DMS153 (cell line): Measurements from ENCODE around the gene HCN2.
A peak's percentile ranks its signal among the peaks of the same experiment; 100 is the strongest.
"Not testable (repeated sequence)": the region's sequence is repeated elsewhere in the genome, so short reads cannot be mapped to it uniquely, and the experiment has no call there.

ENCODE experiments used
- DNase-seq: peaks from one replicate; lab custom pipeline; 2025; lab: John Stamatoyannopoulos, UW

HCN2 gene

DNA sequence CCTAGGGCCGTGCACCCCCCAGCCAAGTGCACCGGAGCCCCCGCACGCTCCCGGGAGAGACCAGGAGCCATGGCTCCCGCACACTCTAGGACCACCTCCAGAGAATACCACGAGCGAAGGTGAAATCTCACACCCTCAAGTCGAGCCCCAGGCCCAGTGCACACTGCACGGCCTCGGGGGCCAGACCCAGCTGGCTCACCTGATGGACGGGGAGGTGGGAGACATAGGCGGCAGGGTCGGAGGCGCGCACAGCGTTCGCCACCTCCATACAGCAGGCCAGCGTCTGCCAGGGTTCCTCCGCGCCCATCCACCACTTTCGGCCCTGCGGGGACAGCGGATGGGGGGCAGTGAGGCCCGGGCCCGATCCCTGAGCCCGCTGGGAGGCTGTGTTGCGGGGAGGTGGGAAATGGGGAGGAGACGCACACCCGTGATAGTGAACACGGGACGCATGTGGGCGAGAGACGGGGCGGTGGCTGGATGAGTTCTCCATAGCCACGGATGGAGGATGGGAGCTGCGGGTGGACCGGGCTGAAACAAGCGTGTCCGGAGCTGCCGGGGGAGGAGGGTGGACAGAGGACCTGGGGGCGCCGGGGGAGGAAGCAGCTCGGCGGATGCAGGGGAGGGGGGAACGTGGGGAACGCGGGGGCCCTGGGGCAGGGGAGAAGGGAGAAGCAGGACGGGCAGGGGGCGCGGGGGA lies 30.6 kb downstream of the HCN2 start:
- DNase-seq, result no peak

DNA sequence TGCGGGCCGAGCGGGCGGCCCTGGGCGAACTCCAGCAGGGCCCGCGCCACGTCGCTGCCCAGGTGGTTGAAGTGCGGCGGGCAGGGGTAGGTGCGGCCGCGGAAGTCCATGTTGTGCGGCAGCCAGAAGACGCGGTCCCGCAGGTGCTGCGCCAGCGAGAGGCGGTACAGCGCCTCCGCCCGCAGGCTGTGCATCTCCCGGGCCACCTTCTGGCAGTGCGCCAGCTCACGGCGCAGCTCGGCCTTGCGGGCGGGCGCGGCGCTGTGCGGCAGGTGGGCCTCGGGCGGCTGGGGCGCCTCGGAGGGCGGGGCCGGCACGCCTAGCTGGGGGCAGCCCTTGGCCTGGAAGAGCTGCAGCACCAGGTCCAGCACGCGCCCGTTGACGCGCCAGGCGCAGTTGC lies 31.5 kb downstream of the HCN2 start:
- not testable (repeated sequence) for DNase-seq

DNA sequence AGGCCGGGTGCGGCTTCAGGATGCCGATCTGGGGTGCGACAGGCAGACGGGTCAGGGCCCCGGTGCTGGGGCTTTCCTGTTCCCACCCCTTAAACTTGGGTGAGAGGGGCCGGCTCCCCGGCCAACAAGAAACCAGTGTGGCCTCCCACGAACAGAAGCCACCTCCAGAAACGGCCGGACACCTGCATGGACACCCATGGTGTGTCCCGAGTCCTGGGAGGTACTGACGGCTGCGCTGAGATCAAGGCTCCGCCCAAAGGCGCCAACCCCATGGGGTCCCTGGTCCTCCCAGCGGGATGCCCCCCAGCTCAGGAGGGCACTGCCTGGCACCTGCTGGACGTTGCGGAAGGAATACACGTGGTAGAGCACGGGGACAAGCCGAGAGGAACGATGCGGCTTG lies 32.1 kb downstream of the HCN2 start:
- no peak for DNase-seq

DNA sequence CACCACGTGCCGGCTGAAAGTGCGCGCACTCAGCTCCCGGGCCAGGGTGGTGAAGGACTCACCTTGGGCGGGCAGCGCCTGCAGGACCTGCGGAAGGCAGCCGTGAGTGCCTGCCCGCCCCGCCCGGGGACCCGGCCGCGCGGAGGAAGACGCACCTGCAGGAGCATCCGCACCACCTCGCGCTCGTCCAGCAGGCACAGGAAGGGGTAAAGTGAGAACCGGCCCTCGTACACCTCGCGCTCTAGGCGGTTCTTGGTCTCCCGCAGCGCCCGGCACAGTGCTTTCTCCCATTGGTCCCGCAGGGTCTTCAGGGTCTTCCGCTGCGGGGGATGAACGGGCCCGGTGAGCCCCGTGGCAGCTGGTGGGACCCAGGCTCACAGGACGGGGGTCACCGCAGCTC lies 33.0 kb downstream of the HCN2 start:
- no peak for DNase-seq

DNA sequence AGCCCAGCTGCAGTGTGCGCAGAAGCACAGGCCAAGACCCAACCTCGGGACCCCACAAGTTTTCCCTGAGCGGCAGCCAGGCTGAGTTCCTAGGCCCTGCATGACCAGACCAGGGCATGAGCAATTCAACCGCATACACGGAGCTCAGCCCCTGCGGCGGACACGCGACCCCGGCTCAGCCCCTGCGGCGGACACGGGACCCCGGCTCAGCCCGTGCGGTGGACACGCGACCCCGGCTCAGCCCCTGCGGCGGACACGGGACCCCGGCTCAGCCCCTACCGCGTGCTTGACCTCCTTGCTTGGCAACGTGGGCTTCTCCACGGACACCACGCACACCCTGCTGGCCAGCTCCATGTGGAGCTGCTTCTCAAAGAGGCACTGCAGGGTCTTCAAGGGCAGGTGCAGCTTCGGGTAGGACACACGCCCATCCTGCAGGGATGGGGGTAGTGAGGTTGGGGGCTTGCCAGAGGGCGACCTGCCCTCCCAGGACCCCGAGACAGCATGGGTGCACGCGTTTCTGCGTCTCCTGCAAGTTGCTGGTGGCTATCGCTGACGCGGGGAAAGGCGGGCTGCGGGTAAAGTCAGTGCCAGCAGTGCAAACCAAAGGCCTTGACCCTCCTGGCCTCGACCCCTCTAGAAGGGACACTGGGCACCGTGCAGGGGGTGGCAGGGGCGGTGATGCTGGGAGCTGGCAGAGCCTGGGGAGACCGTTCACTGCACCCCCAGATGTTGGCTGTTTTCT lies 33.7 kb downstream of the HCN2 start:
- DNase-seq, result no peak

DNA sequence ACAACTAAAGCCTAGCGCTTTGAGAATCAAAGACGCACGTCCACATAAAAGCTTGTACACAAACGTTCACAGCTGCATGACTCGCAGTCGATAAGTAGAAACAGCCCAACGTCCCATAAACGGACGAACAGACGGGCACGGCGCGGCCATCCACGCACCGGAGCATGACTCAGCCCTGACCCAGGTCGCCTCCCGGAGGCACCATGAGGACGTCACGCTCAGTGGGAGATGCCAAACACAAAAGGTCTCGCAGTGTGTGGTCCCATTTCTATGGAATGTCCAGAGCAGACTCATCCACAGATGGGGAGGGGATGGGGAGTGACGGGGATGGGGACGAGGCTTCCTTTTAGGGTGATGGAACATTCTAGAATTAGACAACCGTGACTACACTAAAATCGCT lies 34.3 kb downstream of the HCN2 start:
- no peak for DNase-seq

DNA sequence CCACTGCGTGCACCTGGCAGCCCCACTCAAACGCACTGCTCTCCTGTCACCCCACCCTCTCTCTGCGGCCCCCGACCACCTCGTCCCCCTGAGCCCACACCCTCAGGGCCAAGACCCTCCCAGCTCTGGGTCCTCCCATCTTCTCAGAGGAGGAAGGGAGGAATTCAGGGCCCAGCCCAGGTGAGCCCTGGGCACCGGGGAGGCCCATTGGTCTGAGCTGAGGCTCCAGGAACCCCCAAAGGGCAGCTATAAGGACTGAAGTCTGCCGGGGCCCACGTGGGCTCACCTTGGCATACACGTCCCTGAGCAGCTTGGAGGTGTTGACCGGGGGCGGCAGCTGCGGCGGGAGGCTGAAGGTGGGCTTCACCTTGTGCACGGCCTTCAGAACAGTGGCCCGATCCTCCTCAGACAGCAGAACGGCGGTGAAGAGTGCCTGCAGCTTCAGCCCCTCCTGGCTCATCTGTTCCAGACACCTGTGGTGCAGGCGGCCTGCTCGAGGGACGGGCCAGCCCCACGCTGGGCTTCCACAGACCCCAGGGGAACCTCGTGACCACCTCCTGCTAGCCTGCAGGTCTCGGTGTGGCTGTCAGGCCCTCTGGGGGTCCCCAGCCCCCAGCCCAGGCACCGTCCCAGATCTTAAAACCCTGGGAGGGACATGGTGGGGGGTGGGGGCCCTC lies 34.9 kb downstream of the HCN2 start:
- no peak for DNase-seq

DNA sequence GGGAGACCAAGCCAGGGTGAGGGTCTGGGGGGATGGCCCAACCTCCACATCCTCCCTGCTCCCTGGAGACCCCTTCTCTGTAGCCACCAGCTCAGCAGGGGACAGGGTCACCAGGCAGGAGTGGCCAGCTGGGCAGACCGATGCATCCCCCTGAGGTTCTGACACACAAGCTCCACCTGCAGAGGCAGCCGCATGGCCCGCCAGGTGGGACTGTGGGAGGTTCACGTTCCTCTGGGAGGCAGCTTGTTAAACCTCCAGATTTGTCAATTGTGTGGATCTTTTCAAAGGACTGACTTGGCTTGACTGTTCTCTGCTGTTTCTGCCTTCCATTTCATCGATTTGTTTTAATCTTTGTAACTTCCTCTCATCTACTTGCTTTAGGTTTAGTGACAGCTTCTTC lies 35.6 kb downstream of the HCN2 start:
- DNase-seq, result no peak

DNA sequence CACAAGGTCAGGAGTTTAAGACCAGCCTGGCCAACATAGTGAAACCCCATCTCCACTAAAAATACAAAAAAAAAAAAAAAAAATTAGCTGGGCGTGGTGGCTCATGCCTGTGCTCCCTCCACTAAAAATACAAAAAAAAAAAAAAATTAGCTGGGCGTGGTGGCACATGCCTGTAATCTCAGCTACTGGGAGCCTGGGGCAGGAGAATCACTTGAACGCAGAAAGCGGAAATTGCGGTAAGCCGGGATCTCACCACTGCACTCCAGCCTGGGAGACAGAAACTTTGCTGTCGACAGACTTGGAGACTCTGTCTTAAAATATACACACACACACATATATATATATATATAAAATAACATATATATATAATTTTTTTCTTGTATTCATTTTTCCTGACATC lies 36.9 kb downstream of the HCN2 start:
- not testable (repeated sequence) for DNase-seq

DNA sequence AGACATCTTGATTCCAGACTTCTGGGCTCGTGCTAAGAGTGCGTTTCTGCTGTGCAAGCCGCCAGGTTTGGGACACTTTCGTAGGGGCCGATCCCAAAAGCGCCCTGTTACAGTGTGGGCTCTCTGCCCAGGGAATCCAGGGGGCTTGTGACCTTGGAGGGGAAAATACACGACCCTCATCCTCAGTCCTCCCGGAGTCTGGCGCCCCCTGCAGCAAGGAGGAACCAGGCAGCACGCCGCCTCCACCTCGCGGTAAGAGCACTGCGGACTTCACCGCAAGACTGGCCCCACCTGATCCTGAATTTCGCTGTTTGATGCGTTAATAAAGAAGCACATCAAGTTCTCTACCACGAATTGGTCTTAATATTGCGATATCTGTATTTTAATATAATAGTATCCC lies 38.5 kb downstream of the HCN2 start:
- no peak for DNase-seq

DNA sequence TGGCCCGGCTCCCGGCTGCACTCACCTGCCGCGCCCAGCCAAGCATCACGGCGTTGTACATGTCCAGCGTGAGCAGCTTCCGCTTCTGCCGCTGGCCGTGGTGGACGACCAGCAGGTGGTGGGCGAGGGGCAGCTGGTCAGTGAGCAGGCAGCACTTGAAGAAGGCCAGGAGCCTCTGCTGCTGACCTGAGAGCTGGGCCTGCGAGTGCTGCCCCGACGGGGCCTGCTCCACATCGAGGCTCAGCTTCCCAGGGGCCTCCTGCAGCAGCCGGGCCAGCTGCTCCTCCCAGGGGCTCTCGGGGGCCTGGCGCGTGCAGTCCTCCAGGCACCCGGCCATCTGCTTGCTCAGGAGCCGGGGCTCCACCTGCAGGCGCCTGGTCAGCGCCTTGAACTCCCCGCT lies 39.8 kb downstream of the HCN2 start:
- DNase-seq, result not testable (repeated sequence)

DNA sequence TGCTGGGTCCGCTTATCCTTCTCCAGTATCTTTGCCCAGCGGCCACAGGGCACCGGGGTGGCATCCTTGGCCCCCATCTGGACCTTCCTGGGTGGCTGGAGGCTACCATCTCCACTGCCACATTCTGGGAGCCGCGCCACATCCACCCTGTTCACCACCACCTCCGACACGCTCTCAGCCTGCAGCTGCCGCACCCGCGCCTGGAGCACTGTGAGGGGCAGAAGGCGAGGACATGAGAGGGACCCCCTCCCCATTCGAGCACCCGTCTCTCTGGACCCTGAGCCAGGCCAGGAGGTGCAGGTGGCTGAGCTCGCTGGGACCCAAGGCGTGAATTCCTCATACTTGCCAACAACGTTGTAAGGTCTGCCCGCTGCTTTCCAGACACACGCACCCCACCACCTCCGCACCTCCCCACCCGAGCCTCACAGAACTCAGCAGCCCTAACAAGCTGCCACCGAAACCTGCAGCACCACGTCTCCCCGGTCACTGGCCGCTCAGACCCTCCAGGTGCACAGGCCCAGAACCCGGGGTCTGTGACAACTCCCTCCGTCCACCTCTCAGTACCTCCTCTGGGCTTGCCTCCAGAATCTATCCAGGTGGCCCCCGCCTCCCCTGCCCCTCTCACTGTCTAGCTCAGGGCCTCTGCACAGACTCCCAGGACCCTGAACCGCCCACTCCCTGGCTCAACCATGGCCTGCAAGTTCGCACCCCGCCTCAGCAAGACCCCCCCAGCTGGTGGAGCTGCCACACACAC lies 40.5 kb downstream of the HCN2 start:
- no peak for DNase-seq

DNA sequence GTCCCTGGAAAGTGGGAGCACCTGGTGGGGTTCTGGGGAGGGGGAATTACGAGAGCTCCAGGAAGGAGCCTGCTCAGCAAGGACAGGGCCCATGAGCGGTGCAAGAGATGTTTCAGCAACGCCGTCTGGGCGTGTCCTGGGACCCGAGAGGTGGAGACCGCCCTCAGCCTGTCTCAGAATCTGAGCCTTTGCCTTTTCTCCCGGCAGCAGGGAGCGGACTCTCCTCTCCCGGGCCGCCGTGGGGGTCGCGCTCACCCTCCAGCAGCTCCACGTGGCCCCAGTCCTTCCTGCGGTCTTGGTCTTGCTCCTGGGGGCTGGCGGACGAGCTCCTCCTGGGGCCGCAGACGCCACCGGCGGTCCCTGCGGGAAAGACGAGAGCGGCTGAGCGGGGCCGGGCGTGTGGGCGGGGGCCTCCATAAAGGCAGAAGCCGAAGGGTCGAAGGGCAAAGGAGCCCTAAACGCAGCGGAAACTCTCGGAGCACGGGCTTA lies 42.9 kb downstream of the HCN2 start:
- no peak for DNase-seq

DNA sequence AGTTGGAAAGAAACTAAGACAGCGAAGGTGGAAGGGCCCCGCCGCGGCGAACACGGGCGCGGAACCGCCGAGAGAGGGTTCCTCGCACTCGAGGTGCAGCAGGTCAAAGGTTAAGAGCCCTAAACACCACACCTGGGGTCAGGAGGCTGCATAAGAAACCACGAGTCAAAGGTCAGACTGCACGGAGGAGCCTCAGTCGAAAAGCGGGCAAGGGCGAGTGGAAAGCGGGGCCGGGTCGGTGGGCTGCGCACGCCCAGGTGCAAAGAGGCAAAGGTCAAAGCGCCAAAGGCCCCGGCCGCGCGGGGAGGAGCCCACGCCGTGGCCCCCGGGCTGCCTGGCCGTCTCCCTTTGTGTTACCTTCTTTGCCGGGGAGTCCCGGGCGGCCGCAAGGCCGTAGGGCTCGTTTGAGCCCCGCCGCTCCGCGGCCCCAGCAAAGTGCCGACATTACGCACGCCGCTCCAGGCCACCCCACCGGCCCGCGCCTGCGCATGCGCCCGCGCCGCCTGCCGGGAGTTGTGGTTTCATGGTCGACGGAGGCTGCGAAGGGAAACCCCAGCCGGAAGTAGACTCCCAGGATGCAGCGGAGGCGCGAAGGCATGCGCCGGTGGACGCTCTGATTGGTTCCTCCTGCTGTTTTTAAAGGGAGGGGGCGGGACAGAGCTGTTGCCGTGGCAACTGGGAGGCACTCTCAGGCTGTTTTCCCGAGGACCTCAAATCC lies 43.5 kb downstream of the HCN2 start, which contains the start of gene POLRMT:
Gene POLRMT (minus strand): TSS at position 470 of the 718 bp plus-strand sequence. CDS start 25 bp downstream, at position 445.
- DNase-seq, result peak; percentile 85

DNA sequence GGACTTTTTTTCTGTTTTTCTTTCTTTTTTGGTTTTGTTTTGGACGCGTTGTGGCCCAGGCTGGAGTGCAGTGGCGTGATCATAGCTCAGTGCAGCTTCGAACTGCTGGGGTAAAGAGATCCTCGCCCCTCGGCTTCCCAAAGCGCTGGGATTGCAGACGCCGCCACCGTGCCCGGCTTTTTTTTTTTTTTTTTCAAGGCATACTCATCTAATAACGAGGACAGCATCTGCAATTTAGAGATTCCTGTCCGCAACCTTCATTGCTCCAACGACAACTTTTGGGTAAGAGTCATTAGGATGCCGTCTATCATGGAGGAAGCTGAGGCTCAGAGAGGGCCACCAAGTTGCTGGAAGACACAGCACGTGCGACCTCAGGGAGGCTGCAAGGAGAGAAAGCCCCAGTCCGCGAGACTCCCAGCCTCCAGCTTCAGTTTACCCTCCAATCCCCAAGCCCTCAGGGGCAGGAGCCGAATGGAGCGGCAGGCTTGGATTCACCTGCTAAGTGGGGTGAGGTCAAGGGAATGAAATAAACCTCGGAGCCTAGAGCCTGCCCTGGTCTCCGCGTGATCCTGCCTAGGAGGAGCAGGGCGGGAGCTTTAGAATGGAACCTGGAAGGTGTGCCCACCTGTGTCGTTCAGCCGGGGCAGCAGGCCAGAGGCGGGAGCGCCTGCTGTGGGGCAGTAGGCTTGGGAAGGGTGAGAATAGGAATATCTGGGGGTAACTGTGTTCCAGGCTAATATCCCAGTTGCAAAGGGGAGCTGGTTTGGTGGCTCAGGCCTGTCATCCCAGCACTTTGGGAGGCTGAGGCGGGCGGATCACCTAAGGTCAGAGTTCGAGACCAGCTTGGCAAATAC lies 44.3 kb downstream of the HCN2 start:
- DNase-seq, result no peak

DNA sequence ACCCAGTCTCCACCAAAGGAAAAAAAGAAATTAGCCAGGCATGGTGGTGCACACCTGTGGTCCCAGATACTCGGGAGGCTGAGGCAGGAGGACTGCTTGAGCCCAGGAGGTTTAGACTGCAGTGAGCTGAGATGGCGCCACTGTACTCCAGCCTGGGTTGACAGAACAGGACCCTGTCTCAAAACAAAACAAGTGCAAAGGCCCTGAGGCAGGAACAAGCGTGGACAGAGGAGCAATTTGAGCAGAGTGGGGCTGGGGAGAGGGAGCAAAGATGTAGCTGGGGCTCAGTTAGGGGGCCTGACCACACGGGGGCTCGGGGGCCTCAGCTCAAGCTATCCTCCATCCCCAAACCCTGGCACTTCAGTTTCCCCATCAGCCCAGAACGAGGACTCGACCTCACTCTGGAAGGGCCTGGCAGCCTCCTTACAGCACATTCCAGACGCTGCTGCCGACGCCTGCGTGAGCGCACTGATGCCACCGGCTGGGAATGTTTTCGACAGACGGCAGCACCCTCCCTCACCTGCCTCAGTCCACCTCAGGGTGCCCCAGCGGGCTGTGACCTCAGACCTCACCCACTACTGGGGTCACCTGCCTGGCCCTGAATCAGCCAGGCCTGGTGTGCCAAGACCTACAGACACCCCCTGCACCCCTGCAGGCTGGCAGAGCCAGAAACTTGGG lies 45.4 kb downstream of the HCN2 start:
- no peak for DNase-seq

DNA sequence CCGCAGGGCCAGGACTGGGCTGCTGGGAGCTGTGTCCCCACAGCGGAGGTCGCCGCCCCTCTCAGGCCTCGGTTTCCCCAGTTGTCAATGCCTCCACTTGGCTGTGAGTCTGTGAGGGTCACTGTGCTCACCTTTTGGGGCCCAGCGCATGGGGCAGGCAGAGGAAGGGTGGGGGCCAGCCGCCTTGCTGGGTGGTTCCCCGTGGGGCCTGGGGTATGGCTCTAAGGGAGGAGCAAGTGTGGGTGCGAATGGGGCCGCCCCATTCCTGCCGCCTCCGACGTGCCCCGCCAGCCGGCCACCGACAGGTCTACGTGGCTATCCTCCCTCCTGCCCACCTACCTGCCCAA lies 49.2 kb downstream of the HCN2 start:
- no peak for DNase-seq

DNA sequence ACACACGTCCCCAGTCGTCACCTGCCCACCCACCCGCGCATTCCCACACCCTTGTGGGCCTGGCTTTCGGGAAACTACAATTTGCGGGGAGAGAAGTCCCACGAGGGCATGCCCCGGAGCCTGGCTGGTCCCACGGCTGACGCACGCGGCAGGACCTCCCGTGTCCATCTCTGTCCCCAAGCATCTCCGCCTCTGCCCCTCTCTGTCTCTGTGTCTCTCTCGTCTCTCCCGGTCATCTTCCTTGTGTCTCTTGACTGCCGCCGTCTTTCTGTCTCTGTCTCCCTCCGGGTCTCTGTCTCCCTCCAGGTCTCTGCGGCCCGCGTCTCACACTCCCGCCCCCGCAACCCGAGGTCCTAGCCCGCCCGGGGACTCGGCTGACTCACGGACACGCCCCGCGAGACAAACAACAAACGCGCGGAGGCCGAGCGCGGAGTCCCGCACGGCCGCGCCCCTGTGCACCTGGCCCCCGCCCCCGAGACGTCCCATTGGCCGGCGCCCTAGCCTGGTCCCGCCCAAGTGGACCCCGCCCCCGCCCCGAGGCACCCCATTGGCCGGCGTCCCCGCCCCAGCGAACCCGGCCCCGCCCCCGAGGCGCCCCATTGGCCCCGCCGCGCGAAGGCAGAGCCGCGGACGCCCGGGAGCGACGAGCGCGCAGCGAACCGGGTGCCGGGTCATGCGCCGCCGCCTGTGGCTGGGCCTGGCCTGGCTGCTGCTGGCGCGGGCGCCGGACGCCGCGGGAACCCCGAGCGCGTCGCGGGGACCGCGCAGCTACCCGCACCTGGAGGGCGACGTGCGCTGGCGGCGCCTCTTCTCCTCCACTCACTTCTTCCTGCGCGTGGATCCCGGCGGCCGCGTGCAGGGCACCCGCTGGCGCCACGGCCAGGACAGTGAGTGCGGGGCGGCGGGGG lies 49.8 kb downstream of the HCN2 start, which contains the start of gene FGF22:
Gene FGF22 (plus strand): TSS at position 627 of the 908 bp plus-strand sequence. CDS start 47 bp downstream, at position 674.
- DNase-seq, result peak; percentile 21

DNA sequence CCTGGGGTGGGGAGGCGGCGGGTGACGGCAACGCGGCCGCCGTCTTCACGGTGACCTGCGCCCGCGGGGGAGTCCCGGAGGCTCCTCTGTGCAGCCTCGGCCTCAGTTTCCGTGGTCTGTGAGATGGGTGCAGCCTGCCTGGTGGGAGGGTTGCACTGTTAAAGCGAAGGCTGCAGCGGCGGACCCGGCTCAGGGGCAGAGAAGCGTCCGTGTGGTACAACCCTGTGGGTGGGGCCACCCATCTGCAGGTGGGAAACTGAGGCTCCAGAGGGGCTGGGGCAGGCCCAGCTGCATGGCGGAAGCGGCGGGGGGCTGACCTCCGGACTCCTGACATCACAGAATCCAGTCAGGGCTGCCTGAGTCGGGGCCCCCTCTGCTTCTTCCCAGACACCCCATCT lies 50.5 kb downstream of the HCN2 start:
- DNase-seq, result no peak
